Mesendoderm (in vitro differentiated cells): Measurements from ENCODE around the gene PRMT9.

Experiments used
- DNase-seq: peaks from one replicate; pipeline ENCODE4 v3.0.0; 2013
- H2AK5ac ChIP-seq: 2 replicates; pipeline ENCODE4 v1.6.1; 2013; ENCODE audit warnings: low read length, inconsistent platforms
- H2BK120ac ChIP-seq: 2 replicates; pipeline ENCODE4 v1.6.1; 2013; ENCODE audit warnings: low read depth, mild to moderate bottlenecking, low read length, moderate library complexity, mixed read lengths
- H2BK15ac ChIP-seq: replicated peaks from 2 replicates; pipeline ENCODE4 v1.6.1; 2013; ENCODE audit warnings: low read depth, mild to moderate bottlenecking, moderate library complexity
- H2BK5ac ChIP-seq: 2 replicates; pipeline ENCODE4 v1.6.1; 2013; ENCODE audit warnings: low read length, inconsistent platforms
- H3K18ac ChIP-seq: 2 replicates; pipeline ENCODE4 v1.6.1; 2013; ENCODE audit warnings: mild to moderate bottlenecking, low read length, mixed read lengths
- H3K23ac ChIP-seq: one replicate; pipeline ENCODE4 v1.6.1; 2013; ENCODE audit warnings: low read length
- H3K27ac ChIP-seq: 2 replicates; pipeline ENCODE4 v1.5.1; 2013; ENCODE audit warnings: low read depth, mild to moderate bottlenecking, inconsistent platforms, low read length, moderate library complexity
- H3K27me3 ChIP-seq: 2 replicates; pipeline ENCODE4 v1.6.1; 2013; ENCODE audit warnings: low read length, control low read depth, mild to moderate bottlenecking, inconsistent platforms; ENCODE audit not compliant: insufficient read depth, poor library complexity
- H3K36me3 ChIP-seq: 2 replicates; pipeline ENCODE4 v1.6.1; 2013; ENCODE audit warnings: low read length, inconsistent platforms; ENCODE audit not compliant: control insufficient read depth, insufficient read depth
- H3K4ac ChIP-seq: one replicate; pipeline ENCODE4 v1.6.1; 2013; ENCODE audit warnings: low read depth, mild to moderate bottlenecking, low read length, moderate library complexity
- H3K4me1 ChIP-seq: 2 replicates; pipeline ENCODE4 v1.6.1; 2013; ENCODE audit warnings: low read depth, low read length, inconsistent platforms; ENCODE audit not compliant: control insufficient read depth
- H3K4me2 ChIP-seq: 2 replicates; pipeline ENCODE4 v1.6.1; 2013; ENCODE audit warnings: low read length
- H3K4me3 ChIP-seq: 2 replicates; pipeline ENCODE4 v1.5.1; 2013; ENCODE audit warnings: mild to moderate bottlenecking, low read length
- H3K56ac ChIP-seq: one replicate; pipeline ENCODE4 v1.6.1; 2013; ENCODE audit warnings: low read length
- H3K79me1 ChIP-seq: 2 replicates; pipeline ENCODE4 v1.6.1; 2013; ENCODE audit warnings: low read length, inconsistent platforms
- H3K79me2 ChIP-seq: 2 replicates; pipeline ENCODE4 v1.6.1; 2013; ENCODE audit warnings: mild to moderate bottlenecking, low read length; ENCODE audit not compliant: control insufficient read depth, insufficient read depth
- H3K9ac ChIP-seq: 2 replicates; pipeline ENCODE4 v1.6.1; 2013; ENCODE audit warnings: low read length, inconsistent platforms
- H4K5ac ChIP-seq: one replicate; pipeline ENCODE4 v1.6.1; 2013; ENCODE audit warnings: low read length
- H4K8ac ChIP-seq: one replicate; pipeline ENCODE4 v1.6.1; 2013; ENCODE audit warnings: low read depth, mild to moderate bottlenecking, control low read depth, low read length, moderate library complexity
- WGBS: extraction: QIAGEN DNeasy Blood & Tissue Kit; methylation state at CpG from one replicate; pipeline ENCODE4 v1.1.7; 2013; ENCODE audit warnings: low lambda C conversion rate, missing lambda C conversion rate; ENCODE audit not compliant: insufficient coverage; ENCODE audit errors: extremely low coverage; 5-methylcytosine and 5-hydroxymethylcytosine counted together

The PRMT9 gene

DNA sequence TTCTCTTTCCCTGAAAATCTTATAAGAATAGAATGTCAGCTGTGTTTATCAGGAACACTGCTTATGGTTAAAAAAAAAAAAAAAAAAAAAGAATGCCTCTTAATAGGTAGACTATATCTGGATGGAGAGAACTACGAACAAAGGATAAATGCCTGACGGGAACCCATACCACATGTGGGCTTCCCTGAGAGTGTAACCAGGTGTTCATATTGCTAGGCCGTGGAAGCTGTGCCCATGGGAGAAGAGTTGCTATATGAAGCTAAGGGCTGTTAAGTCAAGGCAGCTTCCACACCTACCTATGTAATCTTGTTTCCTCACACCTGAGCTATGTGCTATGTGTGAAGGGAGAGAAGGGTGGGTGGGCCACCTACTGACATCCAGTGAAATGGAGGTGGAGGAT, 39.5 kb downstream of the PRMT9 start:
- Histone ChIP-seq H2BK15ac (no peak overlapping the region), H3K4me1 (peaks cover 8% of the 10 kb centered on the region), H4K5ac (no peak overlapping the region), H3K4me2 (no peak overlapping the region), H2AK5ac (no peak overlapping the region), H2BK5ac (no peak overlapping the region), H3K18ac (no peak overlapping the region), H3K36me3 (no peaks in the 10 kb centered on the region), H3K27me3 (no peaks in the 10 kb centered on the region), H3K56ac (no peak overlapping the region), H3K79me2 (no peaks in the 10 kb centered on the region), H3K79me1 (peaks cover 3% of the 10 kb centered on the region), H2BK120ac (no peak overlapping the region), H3K27ac (no peak overlapping the region), H3K4me3 (no peak overlapping the region), H3K9ac (no peak overlapping the region), H3K23ac (no peak overlapping the region), H3K4ac (no peak overlapping the region), H4K8ac (no peak overlapping the region)
- WGBS: no CpG with 5 or more reads among the region's 3 CpGs
- peak; percentile 18 for DNase-seq

- H2BK5ac ChIP-seq: no peak overlapping the region
- WGBS: no CpG with 5 or more reads among the region's 1 CpG
- no peak for DNase-seq
- H3K36me3 ChIP-seq: no peaks in the 10 kb centered on the region
- no peak overlapping the region for H3K27ac ChIP-seq
- H2BK120ac ChIP-seq: no peak overlapping the region
- H4K8ac ChIP-seq: no peak overlapping the region
- no peak overlapping the region for H3K4ac ChIP-seq
- H3K23ac ChIP-seq: no peak overlapping the region
- H3K79me2 ChIP-seq: no peaks in the 10 kb centered on the region
- no peak overlapping the region for H2BK15ac ChIP-seq
- no peak overlapping the region for H3K9ac ChIP-seq
- H4K5ac ChIP-seq: no peak overlapping the region
- no peak overlapping the region for H3K4me2 ChIP-seq
- H3K4me3 ChIP-seq: no peak overlapping the region
- H3K18ac ChIP-seq: no peak overlapping the region
- H3K27me3 ChIP-seq: no peaks in the 10 kb centered on the region
- no peak overlapping the region for H3K56ac ChIP-seq
- no peak overlapping the region for H2AK5ac ChIP-seq
- H3K4me1 ChIP-seq: peaks cover 2% of the 10 kb centered on the region
- peaks cover 3% of the 10 kb centered on the region for H3K79me1 ChIP-seq
Measured at GRCh38 chr4:147643616-147644015, 40.3 kb downstream of the PRMT9 start.

DNA sequence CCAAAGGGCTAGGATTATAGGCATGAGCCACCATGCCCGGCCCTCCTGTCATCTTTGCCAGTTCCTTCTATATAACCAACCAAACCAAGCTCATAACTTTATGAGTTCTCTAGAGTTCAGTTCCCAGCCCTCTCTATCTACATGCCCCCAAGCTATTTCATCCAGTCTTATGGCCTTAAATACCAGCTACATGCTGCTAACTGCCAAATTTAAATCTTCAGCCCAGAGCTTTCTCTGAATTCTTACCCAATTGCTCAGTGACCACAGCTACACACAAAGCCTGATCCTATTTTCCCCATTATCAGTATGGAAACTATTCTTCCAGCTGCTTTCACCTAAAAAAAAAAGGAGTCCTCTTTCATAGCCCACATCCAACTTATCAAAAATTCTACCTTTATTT, 43.6 kb downstream of the PRMT9 start:
- no peak for DNase-seq

DNA sequence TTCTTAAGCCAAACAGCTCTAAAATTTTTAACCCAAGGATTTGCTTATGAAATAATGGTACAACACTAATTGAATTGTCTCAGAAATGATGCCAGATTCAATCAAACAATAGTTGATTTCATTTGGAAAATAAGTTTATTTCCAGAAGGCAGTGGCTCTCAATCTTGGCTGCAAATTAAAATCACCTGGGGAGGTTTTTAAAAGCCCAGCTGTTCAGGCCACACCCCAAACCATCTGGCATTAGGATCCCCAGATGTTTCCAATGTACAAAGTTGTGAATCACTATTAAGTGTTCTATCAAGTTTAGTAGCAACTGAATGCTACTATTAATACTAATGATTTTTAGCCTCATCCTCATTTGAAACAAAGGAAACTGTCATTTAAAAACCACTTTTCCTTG, 44.6 kb downstream of the PRMT9 start:
- H2BK15ac ChIP-seq: no peak overlapping the region
- H3K56ac ChIP-seq: no peak overlapping the region
- no peak overlapping the region for H3K23ac ChIP-seq
- no peak overlapping the region for H2BK5ac ChIP-seq
- H3K4ac ChIP-seq: no peak overlapping the region
- H3K9ac ChIP-seq: no peak overlapping the region
- H3K18ac ChIP-seq: no peak overlapping the region
- H3K79me1 ChIP-seq: peaks cover 2% of the 10 kb centered on the region
- no peak overlapping the region for H3K4me3 ChIP-seq
- no peaks in the 10 kb centered on the region for H3K4me1 ChIP-seq
- no peaks in the 10 kb centered on the region for H3K27me3 ChIP-seq
- no peak overlapping the region for H3K27ac ChIP-seq
- no peak overlapping the region for H2AK5ac ChIP-seq
- H4K8ac ChIP-seq: no peak overlapping the region
- H2BK120ac ChIP-seq: no peak overlapping the region
- no peaks in the 10 kb centered on the region for H3K36me3 ChIP-seq
- no peak overlapping the region for H3K4me2 ChIP-seq
- no peaks in the 10 kb centered on the region for H3K79me2 ChIP-seq
- H4K5ac ChIP-seq: no peak overlapping the region
- DNase-seq: no peak

More for the DNA sequence above, 43.6 kb downstream of the PRMT9 start:
- Histone ChIP-seq H3K4me3 (no peak overlapping the region), H3K23ac (no peak overlapping the region), H3K27ac (no peak overlapping the region), H2AK5ac (no peak overlapping the region), H3K36me3 (no peaks in the 10 kb centered on the region), H2BK15ac (no peak overlapping the region), H2BK120ac (no peak overlapping the region), H4K8ac (no peak overlapping the region), H2BK5ac (no peak overlapping the region), H3K4me1 (peaks cover 2% of the 10 kb centered on the region), H3K4me2 (no peak overlapping the region), H4K5ac (no peak overlapping the region), H3K4ac (no peak overlapping the region), H3K18ac (no peak overlapping the region), H3K79me2 (no peaks in the 10 kb centered on the region), H3K56ac (no peak overlapping the region), H3K27me3 (no peaks in the 10 kb centered on the region), H3K79me1 (peaks cover 2% of the 10 kb centered on the region), H3K9ac (no peak overlapping the region)
- no CpG with 5 or more reads among the region's 1 CpG for WGBS

- WGBS: no CpG with 5 or more reads among the region's 2 CpGs
- Histone ChIP-seq H4K5ac (no peak overlapping the region), H3K23ac (no peak overlapping the region), H3K79me2 (no peaks in the 10 kb centered on the region), H2AK5ac (no peak overlapping the region), H3K4ac (no peak overlapping the region), H3K18ac (no peak overlapping the region), H3K4me2 (no peak overlapping the region), H2BK5ac (no peak overlapping the region), H3K9ac (no peak overlapping the region), H3K4me3 (no peak overlapping the region), H2BK15ac (no peak overlapping the region), H3K27ac (no peak overlapping the region), H3K56ac (no peak overlapping the region), H4K8ac (no peak overlapping the region), H3K4me1 (no peaks in the 10 kb centered on the region), H3K79me1 (peaks cover 2% of the 10 kb centered on the region), H2BK120ac (no peak overlapping the region), H3K27me3 (no peaks in the 10 kb centered on the region), H3K36me3 (peaks cover 1% of the 10 kb centered on the region)
- no peak for DNase-seq
Measured at GRCh38 chr4:147638942-147639341, 45.0 kb downstream of the PRMT9 start.

DNA sequence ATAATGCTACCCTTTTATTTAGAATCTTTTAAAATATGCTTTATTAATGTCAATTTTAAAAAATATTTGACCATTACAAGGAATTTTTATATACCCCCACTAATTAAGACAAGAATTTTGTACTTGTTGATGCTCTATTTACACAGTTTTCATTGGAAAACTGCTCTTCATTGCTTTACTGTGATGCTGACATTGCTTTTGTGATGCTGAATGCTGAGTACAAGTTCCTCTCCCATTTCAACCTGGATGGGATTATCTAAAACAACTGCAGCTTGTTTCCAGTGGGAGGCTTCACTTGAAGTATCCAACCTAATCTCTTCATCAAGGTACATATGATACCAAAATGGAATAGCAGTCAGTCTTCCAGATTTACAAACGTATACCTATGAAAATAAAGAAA, 45.6 kb downstream of the PRMT9 start:
- H2BK5ac ChIP-seq: no peak overlapping the region
- no peaks in the 10 kb centered on the region for H3K27me3 ChIP-seq
- no peak overlapping the region for H3K4me2 ChIP-seq
- H2BK120ac ChIP-seq: no peak overlapping the region
- H2AK5ac ChIP-seq: no peak overlapping the region
- H3K18ac ChIP-seq: no peak overlapping the region
- no peak overlapping the region for H4K8ac ChIP-seq
- no peak overlapping the region for H3K9ac ChIP-seq
- no peaks in the 10 kb centered on the region for H3K4me1 ChIP-seq
- no peaks in the 10 kb centered on the region for H3K79me2 ChIP-seq
- no peak overlapping the region for H2BK15ac ChIP-seq
- peaks cover 2% of the 10 kb centered on the region for H3K79me1 ChIP-seq
- H3K23ac ChIP-seq: no peak overlapping the region
- no peak overlapping the region for H4K5ac ChIP-seq
- H3K4me3 ChIP-seq: no peak overlapping the region
- DNase-seq: no peak
- H3K4ac ChIP-seq: no peak overlapping the region
- H3K27ac ChIP-seq: no peak overlapping the region
- peaks cover 1% of the 10 kb centered on the region for H3K36me3 ChIP-seq
- H3K56ac ChIP-seq: no peak overlapping the region
- WGBS: no CpG with 5 or more reads among the region's 1 CpG
